ENCODE data around the gene ASB8.

- no peak for TF ChIP-seq EZH2 (IDR thresholded peaks at IDR 0.05; ENCODE audit: low read length, unreplicated experiment)
- no peak for TF ChIP-seq CTCF (conservative IDR thresholded peaks at IDR 0.05; ENCODE audit: low read depth, low read length)
Observed at GRCh38 chr12:48184549-48184922, 27.2 kb upstream of the ASB8 start.
